OCI-LY1 (cell line): ENCODE results near the gene VN1R5.

ENCODE experiments used
- H2AFZ ChIP-seq: fragments of 200-600 bp; sonication (generic), shearing (Covaris generic); 2 replicates; pipeline ENCODE4 v1.6.0; 2014; ENCODE audit warnings: antibody characterized with exemption, mild to moderate bottlenecking, low read length
- H3F3A ChIP-seq: fragments of 200-600 bp; sonication (generic), shearing (Covaris generic); 2 replicates; pipeline ENCODE4 v1.6.0; 2014; ENCODE audit warnings: mild to moderate bottlenecking, antibody characterized with exemption, low read length, moderate library complexity; ENCODE audit not compliant: insufficient read depth
- H3K27ac ChIP-seq: fragments of 200-600 bp; sonication (generic); 2 replicates; pipeline ENCODE4 v1.5.1; 2014; ENCODE audit warnings: low read length, mixed run types, mild to moderate bottlenecking, low read depth; ENCODE audit not compliant: poor library complexity, severe bottlenecking
- H3K27me3 ChIP-seq: fragments of 200-600 bp; sonication (generic); 2 replicates; pipeline ENCODE4 v1.6.0; 2014; ENCODE audit warnings: antibody characterized with exemption, mild to moderate bottlenecking, low read length, moderate library complexity; ENCODE audit not compliant: insufficient read depth
- H3K36me3 ChIP-seq: fragments of 200-600 bp; sonication (generic); 2 replicates; pipeline ENCODE4 v1.6.1; 2014; ENCODE audit warnings: mild to moderate bottlenecking, antibody characterized with exemption, low read length, moderate library complexity, mixed read lengths; ENCODE audit not compliant: insufficient read depth
- H3K4me1 ChIP-seq: fragments of 200-600 bp; sonication (generic); 2 replicates; pipeline ENCODE4 v1.5.1; 2014; ENCODE audit warnings: mild to moderate bottlenecking, low read length, moderate library complexity; ENCODE audit not compliant: insufficient read depth, severe bottlenecking
- H3K4me2 ChIP-seq: fragments of 200-600 bp; sonication (generic), shearing (Covaris generic); 2 replicates; pipeline ENCODE4 v1.6.1; 2014; ENCODE audit warnings: low read length
- H3K4me3 ChIP-seq: fragments of 200-600 bp; sonication (generic); 2 replicates; pipeline ENCODE4 v1.5.1; 2014; ENCODE audit warnings: low read length, low read depth, mild to moderate bottlenecking, mixed read lengths; ENCODE audit not compliant: poor library complexity, severe bottlenecking
- H3K79me2 ChIP-seq: fragments of 200-600 bp; shearing (Covaris generic); 2 replicates; pipeline ENCODE4 v1.6.1; 2016; ENCODE audit warnings: mixed run types, low read length, mixed read lengths; ENCODE audit not compliant: insufficient read depth
- H3K9ac ChIP-seq: fragments of 200-600 bp; sonication (generic), shearing (Covaris generic); 2 replicates; pipeline ENCODE4 v1.6.1; 2014; ENCODE audit warnings: mild to moderate bottlenecking, low read length, mixed read lengths
- H3K9me2 ChIP-seq: fragments of 200-600 bp; sonication (generic), shearing (Covaris generic); 2 replicates; pipeline ENCODE4 v1.6.1; 2014; ENCODE audit warnings: low read depth, mild to moderate bottlenecking, low read length, mixed read lengths
- H3K9me3 ChIP-seq: fragments of 200-600 bp; shearing (Covaris generic); 2 replicates; pipeline ENCODE4 v1.6.1; 2014; ENCODE audit warnings: low read length, mixed read lengths
- H4K20me1 ChIP-seq: fragments of 200-600 bp; sonication (generic), shearing (Covaris generic); 2 replicates; pipeline ENCODE4 v1.6.0; 2016; ENCODE audit warnings: mild to moderate bottlenecking, low read length; ENCODE audit not compliant: insufficient read depth
- CTCF ChIP-seq: fragments of 200-600 bp; sonication (generic), shearing (Covaris generic); IDR thresholded peaks from 2 replicates; pipeline ENCODE4 v1.5.1; 2017; ENCODE audit warnings: mild to moderate bottlenecking, antibody characterized with exemption, low read length, moderate library complexity, mixed read lengths
- EZH2 ChIP-seq: fragments of 200-600 bp; sonication (generic), shearing (Covaris generic); IDR thresholded peaks from 2 replicates; pipeline ENCODE4 v1.8.0; 2017; ENCODE audit warnings: borderline replicate concordance, mixed run types, mild to moderate bottlenecking, antibody characterized with exemption, low read length, moderate library complexity, mixed read lengths

VN1R5 gene

GRCh38 chr1:247291161-247291560 lies 35.3 kb downstream of the VN1R5 start:
- no peak overlapping the region for H2AFZ ChIP-seq
- no peaks in the 10 kb centered on the region for H3K4me1 ChIP-seq
- no peaks in the 10 kb centered on the region for H4K20me1 ChIP-seq
- H3K9me2 ChIP-seq, result no peaks in the 10 kb centered on the region
- no peaks in the 10 kb centered on the region for H3F3A ChIP-seq
- TF ChIP-seq EZH2 (no peak), CTCF (no peak)
- H3K4me2 ChIP-seq, result no peak overlapping the region
- no peaks in the 10 kb centered on the region for H3K79me2 ChIP-seq
- H3K4me3 ChIP-seq, result no peak overlapping the region
- no peak overlapping the region for H3K27ac ChIP-seq
- no peaks in the 10 kb centered on the region for H3K9me3 ChIP-seq
- no peaks in the 10 kb centered on the region for H3K27me3 ChIP-seq
- H3K36me3 ChIP-seq, result no peaks in the 10 kb centered on the region
- no peak overlapping the region for H3K9ac ChIP-seq

GRCh38 chr1:247291833-247292561 lies 36.1 kb downstream of the VN1R5 start:
- Histone ChIP-seq H3K27me3 (no peaks in the 10 kb centered on the region), H4K20me1 (no peaks in the 10 kb centered on the region), H3K9me2 (no peaks in the 10 kb centered on the region), H3K4me3 (no peak overlapping the region), H3K4me1 (no peaks in the 10 kb centered on the region), H3K4me2 (no peak overlapping the region), H2AFZ (no peak overlapping the region), H3K36me3 (no peaks in the 10 kb centered on the region), H3K9ac (no peak overlapping the region), H3K79me2 (no peaks in the 10 kb centered on the region), H3K9me3 (no peaks in the 10 kb centered on the region), H3F3A (no peaks in the 10 kb centered on the region), H3K27ac (no peak overlapping the region)
- TF ChIP-seq CTCF (no peak), EZH2 (no peak)

- Histone ChIP-seq H3K79me2 (no peaks in the 10 kb centered on the region), H3K9ac (no peak overlapping the region), H2AFZ (no peak overlapping the region), H3K27me3 (no peaks in the 10 kb centered on the region), H3K9me2 (no peaks in the 10 kb centered on the region), H3K36me3 (no peaks in the 10 kb centered on the region), H3F3A (no peaks in the 10 kb centered on the region), H3K27ac (no peak overlapping the region), H4K20me1 (no peaks in the 10 kb centered on the region), H3K9me3 (no peaks in the 10 kb centered on the region), H3K4me3 (no peak overlapping the region), H3K4me2 (no peak overlapping the region), H3K4me1 (no peaks in the 10 kb centered on the region)
- TF ChIP-seq CTCF, result no peak
- TF ChIP-seq EZH2, result no peak
Measured at GRCh38 chr1:247293047-247293446, 37.2 kb downstream of the VN1R5 start.
